Activated CD8-positive, alpha-beta memory T cell treated with anti-CD3 and anti-CD28 coated beads for 4 hours (primary cell): ENCODE measurements around the gene VPS29.
"Not testable (repeated sequence)": the region's sequence is repeated elsewhere in the genome, so short reads cannot be mapped to it uniquely, and the experiment has no call there.

Experiments used
- DNase-seq, 2 donors: peaks; one replicate each; pipeline ENCODE4 v3.0.0-alpha.2; 2020; ENCODE audit warnings: low read depth in 2 of 2

The VPS29 gene

DNA sequence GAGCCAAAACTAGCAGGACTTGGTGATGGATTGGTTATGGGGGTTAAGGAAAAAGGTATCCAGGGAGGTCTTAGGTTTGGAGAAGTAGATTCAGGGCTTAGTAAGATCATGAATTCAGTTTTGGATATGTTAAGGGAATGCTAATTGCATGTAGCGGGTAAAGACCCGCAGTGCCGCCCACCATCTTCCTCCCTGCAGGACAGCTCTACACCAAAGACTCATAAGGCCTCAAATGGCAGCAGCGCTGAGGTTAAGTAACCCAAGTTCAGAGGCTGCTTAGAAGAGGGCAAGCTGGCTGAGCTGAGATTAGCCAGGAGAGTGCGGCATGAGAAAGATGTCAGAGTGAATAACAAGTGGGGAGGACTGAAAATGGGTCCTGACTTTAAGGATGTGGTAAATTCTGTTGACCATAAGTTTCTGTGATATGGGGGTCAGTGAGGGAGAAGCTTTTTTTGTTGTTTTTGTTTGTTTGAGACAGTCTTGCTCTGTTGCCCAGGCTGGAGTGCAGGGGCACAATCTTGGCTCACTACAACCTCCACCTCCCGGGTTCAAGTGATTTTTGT lies 26.4 kb upstream of the VPS29 start:
- no peak for DNase-seq

DNA sequence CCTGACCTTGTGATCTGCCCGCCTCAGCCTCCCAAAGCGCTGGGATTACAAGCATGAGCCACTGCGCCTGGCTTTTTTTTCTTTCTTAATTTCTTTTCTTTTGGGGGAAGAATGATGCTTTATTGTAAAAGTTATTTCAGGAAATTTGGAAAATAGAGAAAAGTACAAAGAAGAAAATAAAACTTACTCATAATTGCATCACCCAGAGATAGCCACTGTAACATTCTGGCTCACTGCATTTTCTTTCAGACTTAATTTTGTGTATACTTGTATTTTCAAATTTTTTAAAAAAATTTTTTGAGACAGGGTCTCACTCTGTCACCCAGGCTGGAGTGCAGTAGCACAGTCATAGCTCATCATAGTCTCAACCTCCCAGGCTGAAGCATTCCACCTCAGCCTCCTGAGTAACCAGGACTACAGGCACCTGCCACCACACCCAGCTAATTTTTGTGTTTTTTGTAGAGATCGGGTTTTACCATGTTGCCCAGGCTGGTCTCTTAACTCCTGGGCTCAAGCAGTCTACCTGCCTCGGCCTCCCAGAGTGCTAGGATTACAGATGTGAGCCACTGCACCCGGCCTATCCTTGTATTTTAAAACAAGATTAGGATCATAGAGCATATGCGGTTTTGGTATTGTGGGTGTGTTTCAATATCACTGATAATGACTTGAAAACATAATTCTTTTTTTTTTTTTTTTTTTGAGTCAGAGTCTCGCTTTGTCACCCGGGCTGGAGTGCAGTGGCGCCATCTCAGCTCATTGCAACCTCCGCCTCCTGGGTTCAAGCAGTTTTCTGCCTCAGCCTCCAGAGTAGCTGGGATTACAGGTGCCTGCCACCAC lies 19.2 kb upstream of the VPS29 start:
- not testable (repeated sequence) for DNase-seq

DNA sequence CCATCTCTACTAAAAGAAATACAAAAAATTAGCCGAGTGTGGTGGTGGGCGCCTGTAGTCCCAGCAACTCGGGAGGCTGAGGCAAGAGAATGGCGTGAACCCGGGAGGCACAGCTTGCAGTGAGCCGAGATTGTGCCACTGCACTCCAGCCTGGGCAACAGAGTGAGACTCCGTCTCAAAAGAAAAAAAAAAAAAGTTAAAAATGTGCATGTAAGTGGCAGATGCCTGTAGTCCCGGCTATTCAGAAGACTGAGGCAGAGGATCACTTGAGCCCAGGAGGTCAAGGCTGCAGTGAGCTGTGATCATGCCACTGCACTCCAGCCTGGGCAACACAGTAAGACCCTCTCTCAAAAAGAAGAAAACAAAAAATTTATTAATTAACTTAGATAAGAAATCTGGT lies 16.1 kb upstream of the VPS29 start:
- DNase-seq, result not testable (repeated sequence)

DNA sequence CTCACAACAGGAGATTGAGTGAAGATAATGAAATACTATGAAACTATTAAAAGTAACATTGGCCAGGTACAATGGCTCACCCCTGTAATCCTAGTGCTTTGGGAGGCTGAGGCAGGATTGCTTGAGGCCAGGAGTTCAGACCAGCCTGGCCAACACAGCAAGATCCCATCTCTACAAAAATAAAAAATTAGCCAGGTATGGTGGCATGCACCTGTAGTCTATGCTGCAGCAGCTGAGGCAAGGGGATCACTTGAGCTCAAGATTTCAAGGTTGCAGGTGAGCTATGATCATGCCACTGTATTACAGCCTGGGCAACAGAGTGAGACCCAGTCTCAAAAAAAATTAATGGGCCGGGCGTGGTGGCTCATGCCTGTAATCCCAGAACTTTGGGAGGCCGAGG lies 15.1 kb upstream of the VPS29 start:
- DNase-seq, result no peak

DNA sequence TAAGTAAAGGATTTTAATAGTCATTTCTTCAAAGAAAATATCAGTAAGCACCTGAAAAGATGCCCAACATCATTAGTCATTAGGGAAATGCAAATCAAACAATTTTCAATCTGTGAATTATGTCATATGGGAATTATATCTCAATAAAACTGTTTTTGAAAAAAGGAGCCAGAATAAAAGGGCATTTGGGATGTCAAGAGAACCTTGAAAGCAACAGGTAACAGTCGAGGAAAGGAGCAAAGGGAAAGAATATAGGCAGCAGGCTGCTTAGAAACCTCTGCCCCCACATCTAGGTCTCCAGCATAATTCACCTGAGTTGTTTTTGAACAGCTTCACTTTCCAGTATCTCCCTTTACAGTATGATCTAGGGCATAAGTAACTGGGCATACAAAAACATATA lies 12.5 kb upstream of the VPS29 start:
- no peak for DNase-seq

DNA sequence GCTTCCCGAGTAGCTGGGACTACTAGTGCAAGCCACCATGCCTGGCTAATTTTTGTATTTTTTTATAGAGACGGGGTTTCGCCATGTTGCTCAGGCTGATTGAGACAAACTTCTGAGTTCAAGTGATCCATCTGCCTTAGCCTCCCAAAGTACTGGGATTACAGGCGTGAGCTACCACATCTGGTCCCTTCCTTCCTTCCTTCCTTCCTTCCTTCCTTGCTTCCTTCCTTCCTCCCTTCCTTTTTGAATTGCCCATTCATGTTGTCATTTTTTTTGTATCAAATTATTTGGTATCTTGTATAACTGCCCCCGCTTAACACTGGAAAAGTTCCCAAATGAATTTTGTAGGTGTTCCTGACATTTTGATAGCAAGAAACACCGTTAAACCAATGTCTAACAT lies 11.9 kb upstream of the VPS29 start:
- no peak for DNase-seq

DNA sequence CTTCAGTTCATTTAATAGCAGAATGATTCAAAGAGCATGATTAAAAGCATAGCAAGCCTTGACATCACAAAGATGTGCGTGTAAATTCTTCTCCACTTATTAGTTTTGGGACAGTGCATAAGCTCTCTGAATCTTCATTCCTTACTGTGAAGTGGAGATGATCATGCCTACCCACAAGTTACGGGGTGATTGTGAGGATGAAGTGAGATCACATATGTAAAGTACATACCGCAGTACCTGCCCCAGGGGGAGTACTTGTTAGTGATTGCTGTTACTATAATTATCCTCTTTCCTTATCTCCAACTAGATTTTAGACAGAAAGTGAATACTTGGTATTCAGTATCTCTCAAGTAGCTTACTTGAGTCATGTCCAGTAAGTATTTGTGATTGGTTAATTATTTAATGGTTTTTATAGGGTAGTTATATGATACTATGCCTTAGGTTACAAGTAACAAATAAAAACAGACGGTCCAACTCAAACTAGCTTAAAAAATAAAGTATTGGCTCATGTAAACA lies 6.2 kb upstream of the VPS29 start:
- no peak for DNase-seq

DNA sequence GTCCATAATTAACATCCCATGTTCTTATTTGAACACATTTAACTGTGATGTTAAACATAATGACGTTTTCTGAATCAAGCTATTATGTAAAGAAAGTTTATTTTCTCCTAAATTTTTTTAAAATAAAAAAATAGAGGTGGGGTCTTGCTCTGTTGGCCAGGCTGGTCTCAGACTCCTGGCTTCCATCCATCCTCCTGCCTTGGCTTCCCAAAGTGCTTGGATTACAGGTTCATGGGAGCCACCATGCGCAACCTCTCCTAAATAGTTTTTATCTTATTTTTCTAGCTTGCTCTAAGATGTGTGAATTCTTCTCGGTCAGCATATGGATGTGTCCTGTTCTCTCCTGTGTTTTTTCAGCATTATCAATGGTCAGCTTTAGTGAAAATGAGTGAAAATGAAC lies 3.4 kb upstream of the VPS29 start:
- no peak for DNase-seq

DNA sequence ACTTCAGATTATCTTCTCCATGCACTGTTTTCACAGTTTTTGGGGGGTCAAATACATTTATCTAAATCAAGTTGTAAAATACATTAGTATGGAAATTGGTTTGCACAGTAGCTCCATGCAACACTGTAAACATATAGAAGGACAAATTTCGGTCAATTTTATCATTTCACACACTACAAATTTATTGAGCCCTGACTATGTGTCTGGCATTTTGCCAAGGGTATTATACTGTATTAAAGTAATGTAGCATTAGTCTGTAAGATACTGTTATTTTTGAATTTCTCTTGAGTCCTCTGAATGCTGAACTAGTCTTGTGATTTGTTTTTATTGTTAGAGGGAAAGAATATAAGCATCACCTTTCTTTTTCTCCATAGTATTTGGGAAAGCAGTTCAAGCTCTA lies 1.5 kb upstream of the VPS29 start:
- DNase-seq, result no peak

DNA sequence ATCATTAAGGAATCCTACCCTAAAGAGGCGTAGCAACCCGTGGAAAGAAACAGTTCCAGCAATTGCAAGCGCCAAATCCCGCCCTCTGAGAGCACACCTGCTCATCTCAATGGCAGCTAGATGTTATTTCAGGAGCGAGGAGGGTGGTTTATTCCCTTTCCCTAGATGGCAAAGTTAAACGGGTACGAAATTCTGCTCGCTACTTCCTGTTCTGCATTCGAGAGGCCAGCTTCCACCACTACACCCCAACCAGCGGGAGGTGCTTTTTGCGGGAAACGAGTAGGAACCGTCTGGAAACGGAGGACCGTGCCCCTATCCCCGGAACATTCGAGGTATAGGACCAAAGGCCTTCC lies 536 bp downstream of the VPS29 start:
- DNase-seq, result no peak

DNA sequence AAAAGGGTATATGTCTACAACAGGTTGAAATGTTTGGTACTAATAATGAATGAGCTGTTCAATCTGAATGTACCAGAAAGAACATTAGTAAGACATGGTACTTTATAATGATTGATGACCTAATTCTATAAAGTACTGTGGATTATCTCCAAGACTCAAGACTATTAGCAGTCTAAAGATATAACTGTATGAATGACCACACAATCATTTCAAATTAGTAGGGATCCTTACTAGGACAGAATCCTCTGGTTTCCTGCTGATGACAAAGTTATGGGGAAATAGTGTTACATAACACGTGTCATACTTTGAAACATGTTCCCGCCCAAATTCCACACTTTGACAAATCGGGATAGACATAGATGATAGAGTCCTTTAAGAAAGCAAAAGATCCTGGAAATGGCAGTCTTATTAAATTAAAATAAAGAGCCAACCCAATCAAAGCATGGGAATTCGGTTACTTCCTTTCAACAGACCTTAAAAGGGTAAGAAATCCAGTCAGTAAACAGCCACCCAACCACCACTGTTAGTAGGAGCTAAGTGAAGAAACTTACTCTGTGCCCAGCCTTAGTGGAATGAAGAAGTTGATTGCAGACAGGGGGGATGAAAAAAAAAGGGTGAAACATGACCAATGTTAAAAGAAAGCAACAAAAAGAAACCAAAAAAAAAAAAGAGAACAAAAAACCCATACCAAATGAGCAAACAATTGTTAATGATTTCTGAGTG lies 2.8 kb downstream of the VPS29 start:
- no peak for DNase-seq

DNA sequence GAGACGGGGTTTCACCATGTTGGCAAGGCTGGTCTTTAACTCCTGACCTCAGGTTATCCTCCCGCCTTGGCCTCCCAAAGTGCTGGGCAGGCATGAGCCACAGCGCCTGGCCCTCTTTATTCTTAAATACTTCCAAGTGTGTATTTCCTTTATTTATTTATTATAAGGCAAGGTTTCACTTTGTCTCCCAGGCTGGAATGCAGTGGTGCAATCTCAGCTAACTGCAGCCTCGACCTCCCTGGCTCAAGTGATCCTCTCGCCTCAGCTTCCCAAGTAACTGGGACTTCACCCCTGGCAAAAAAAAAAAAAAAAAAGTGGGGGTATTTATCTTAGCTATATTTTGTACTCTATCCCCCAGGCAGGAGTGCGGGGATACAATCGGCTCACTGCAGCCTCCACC lies 26.5 kb downstream of the VPS29 start:
- DNase-seq, result no peak

DNA sequence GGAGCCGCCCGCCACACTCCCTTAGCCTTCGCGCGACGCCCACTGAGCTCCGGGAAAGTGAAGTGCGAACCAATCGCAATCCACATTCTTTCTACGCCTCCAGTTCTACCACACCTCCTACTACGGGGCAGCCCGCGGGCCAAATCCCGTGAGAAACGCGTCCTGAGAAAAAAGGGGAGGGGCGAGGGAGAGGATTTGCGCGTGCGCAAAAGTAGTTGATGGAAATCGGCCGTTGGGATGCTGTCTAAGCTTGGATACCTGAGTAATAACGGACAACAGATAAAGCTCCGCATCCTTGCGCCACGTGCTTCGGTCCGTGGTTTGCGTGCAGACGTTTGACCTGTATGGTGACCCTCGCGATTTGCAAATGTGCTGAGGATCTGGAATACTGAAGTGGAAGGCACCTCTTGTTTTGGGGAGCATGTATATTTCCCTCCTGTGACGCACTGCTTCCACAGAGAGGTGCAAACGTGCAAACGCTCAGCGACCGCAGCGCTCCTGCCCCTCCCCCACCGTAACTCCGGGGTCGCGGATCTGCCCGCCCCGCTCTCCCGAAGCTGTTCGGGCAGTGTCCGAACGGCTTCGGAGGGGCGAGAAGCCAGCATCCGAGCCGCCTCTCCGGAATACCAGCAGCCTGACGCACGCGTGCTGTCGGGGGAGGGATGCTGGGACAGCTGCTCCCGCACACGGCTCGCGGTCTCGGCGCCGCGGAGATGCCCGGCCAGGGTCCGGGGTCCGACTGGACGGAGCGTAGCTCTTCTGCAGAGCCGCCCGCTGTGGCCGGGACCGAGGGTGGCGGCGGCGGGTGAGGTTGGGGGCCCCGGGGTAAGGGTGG lies 33.5 kb downstream of the VPS29 start, which contains the start of the genes FAM216A and GPN3:
TSS of gene FAM216A (plus strand) at position 632 of the 835 bp plus-strand sequence. CDS start at position 663, 31 bp downstream.
TSS of gene GPN3 (minus strand) at position 44 of the 835 bp plus-strand sequence. CDS start 54 bp downstream, outside the sequence.
- DNase-seq, result peak; percentile 92 to 93

DNA sequence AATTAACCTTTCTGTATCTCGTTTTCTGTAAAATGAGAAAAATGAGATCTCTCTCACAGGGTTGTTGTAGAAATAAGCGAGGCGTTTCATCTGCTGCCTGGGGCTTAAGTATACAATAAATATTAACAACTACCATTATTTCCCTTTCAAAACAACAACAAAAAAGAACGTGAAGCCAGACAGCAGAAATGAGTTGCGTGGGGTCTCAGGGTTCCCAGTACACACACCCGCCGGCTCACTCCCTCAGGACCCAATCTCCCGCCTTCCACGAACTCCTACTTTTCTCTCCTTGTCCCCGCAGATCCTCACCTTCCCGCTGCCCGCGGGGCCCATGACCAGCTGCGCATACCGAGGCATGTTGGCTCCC lies 34.1 kb downstream of the VPS29 start:
- DNase-seq, result no peak

DNA sequence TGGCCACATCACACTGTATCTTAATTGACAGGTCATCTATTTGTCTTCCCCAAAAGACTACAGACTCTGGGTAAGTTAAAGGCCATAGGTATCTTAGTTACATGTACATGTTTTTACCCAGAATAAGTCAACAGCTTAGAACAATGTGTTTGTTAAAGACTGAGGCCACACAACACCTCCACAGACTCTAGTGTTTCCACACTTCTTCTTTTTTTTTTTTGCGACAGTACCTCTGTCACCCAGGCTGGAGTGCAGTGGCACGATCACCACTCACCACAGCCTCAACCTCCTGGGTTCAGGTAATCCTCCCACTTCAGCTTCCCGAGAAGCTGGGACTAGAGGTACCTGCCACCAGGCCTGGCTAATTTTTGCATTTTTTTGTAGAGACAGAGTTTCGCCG lies 35.1 kb downstream of the VPS29 start:
- DNase-seq, result no peak

DNA sequence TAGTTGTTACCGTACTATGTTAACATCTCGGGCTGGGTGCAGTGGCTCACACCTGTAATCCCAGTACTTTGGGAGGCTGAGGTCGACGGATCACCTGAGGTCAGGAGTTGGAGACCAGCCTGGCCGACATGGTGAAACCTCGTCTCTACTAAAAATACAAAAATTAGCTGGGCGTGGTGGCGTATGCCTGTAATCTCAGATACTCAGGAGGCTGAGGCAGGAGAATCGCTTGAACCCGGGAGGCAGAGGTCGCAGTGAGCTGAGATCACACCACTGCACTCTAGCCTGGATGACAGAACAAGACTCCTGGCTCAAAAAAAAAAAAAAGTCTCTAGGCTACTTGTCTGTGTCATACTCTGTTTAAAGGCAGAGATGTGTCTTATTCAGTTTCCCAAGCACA lies 36.1 kb downstream of the VPS29 start:
- DNase-seq, result not testable (repeated sequence)

DNA sequence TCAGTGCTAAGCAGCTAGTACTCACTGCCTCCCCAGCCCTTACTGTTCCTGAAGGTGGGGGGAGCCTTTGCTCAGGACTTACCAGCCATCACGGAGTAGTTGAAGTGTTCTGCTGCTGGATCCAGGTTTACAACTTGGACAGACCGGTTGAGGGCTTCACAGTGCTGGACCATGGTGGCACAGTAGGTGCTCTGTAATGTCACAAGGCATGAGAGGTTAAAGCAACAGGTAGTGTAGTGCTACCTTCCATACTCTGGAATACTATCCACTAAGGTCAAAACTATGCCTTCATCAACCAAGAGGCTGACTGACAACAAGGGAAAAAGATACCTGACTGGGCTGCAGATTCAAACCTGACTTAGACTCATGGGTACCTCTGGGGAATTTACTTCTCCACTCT lies 36.9 kb downstream of the VPS29 start:
- DNase-seq, result no peak

DNA sequence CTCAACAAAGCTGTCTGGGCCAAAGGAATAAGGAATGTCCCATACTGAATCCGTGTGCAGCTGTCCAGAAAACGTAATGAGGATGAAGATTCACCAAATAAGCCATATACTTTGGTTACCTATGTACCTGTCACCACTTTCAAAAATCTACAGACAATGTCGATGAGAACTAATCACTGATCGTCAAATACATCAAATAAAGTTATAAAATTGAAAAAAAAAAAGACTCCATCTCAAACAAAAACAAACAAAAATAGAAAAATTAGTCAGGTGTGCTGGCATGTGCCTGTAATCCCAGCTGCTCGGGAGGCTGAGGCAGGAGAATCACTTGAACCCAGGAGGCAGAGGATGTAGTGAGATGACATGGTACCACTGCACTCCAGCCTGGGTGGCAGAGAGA lies 40.7 kb downstream of the VPS29 start:
- DNase-seq, result not testable (repeated sequence)

DNA sequence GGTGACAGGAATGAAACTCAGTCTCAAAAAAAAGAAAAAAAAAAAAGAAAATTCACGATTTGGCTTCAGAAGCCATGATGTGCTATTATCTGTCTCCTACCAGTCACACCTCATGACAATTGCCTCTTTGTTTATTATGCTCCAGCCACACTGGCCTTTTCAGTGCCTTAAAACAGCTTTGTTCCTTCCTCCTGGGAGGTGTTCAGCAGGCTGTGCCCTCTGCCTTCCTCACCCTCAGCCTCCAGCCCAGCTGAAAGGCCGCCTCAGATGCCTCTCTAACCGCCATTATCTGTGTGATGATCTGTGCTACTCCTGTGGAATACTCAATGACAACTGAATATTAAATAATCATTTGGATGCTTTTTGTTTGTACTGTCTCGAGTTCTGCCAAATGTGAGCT lies 43.2 kb downstream of the VPS29 start:
- no peak for DNase-seq

DNA sequence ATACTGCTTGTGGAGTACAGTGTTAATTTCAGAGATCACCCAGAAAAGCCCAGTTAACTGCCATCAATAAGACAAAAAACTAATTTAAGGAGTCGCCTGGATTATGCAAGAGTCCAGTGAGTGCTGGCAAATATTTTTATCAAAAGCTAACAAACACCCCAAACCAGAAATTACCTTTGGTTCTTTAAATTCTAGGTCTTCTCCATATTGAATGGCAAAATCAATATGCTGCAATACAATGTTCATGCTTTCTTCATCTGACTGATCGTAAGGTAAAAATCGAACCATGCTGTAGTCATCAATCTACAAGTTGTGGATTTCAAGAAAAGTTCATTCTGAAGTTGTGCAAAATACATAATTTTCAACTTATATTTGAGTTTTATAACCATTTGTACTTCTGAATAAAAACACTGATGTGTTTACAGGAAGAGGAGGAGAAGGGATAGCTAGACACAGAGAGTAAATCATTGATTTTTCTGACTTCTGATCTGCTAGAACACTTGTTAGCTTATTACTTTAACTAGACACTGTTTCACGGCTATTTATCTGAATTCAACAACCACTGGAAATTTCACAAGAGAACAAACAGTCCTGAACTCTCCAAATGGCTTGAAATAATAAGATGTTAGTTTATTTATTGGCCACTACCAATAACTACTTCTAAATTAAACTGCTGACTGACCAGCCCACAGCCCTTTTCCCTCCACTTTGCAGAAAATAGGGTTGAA lies 48.2 kb downstream of the VPS29 start:
- DNase-seq, result no peak

DNA sequence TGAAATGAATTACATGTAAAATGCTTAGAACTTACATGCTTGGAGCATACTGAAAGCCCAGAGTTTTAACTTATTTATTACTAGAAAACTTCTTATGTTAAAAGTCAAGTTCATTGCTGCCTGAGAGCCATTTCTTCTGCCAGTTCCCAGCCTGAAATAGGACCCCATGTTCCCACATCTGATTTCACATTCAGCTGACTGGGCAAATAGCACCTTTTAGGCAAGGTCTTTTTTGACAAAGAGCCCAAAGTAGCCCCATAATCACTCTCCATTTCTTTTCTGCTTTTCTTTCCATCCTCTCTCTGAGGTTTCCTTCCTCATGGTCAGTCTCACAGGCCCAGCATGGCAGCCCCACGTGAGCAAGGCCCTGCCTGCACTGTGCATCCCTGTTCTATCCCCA lies 50.6 kb downstream of the VPS29 start:
- DNase-seq, result no peak
